A549 (cell line): ENCODE results near the gene C1orf87. TPM values are rescaled to one million over a fixed set of nuclear protein-coding genes. Genes with fewer than 3 reads are reported as not detected.

ENCODE experiments used
- ATAC-seq, 2 experiments: fragments of 200-7000 bp in 1 of 2; fragments of >200 bp in 1 of 2; cut with Nextera tagmentation in 1 of 2; cut with Tn5 transposase in 1 of 2; 3 replicates each; pipeline versions ENCODE4 v1.8.0 to v1.9.1; 2018 to 2020; ENCODE audit warnings: mild to moderate bottlenecking in 1 of 2, moderate library complexity in 1 of 2
- CTCF ChIA-PET: fragments of 300-600 bp; sonication (Branson Sonifier 250); formaldehyde crosslinking; extraction: SDS; loops from one replicate; lab custom pipeline; 2021; ENCODE audit warnings: antibody characterized with exemption, inconsistent platforms; lab: Yijun Ruan, JAX
- POLR2A ChIA-PET: fragments of 350-600 bp; formaldehyde crosslinking; extraction: SDS; loops from one replicate; lab custom pipeline; 2021; ENCODE audit warnings: antibody characterized with exemption, inconsistent platforms; lab: Yijun Ruan, JAX
- DNase-seq, 2 experiments: peaks; one replicate each; pipeline versions ENCODE4 v3.0.0 to v3.0.0-alpha.2; 2011 to 2016; ENCODE audit warnings: low read depth in 1 of 2, low spot score in 1 of 2
- FAIRE-seq: peaks from 2 replicates; lab custom pipeline; 2011; peaks lifted over from hg19 to GRCh38; lab: Jason Lieb, UNC
- H3K27ac ChIP-seq, 2 experiments: fragments of >200 bp; sonication (Bioruptor Twin); formaldehyde crosslinking; 3 replicates each; pipeline ENCODE4 v1.5.1; 2016 to 2017
- H3K4me1 ChIP-seq: fragments of >200 bp; sonication (Bioruptor Twin); formaldehyde crosslinking; 3 replicates; pipeline ENCODE4 v1.6.1; 2016
- H3K4me2 ChIP-seq: fragments of >200 bp; sonication (Bioruptor Twin); formaldehyde crosslinking; 3 replicates; pipeline ENCODE4 v1.6.1; 2016
- H3K4me3 ChIP-seq: fragments of >200 bp; sonication (Bioruptor Twin); formaldehyde crosslinking; 3 replicates; pipeline ENCODE4 v1.5.1; 2016
- H3K9me3 ChIP-seq: fragments of >200 bp; sonication (Bioruptor Twin); formaldehyde crosslinking; 3 replicates; pipeline ENCODE4 v1.6.1; 2016
- CBX8 ChIP-seq: fragments of 200-600 bp; sonication (generic); IDR thresholded peaks from 2 replicates; pipeline ENCODE4 v1.6.1; 2016
- CEBPB ChIP-seq, 2 experiments: fragments of >200 bp in 1 of 2; sonication (Bioruptor Twin) in 1 of 2; formaldehyde crosslinking in 1 of 2; IDR thresholded peaks; 2 replicates each; pipeline ENCODE4 v1.6.1; 2012 to 2016
- CHD2 ChIP-seq: fragments of 150-350 bp; IDR thresholded peaks from 2 replicates; pipeline ENCODE4 v1.6.1; 2014; ENCODE audit warnings: low read length; ENCODE audit not compliant: partially characterized antibody
- CHD4 ChIP-seq: fragments of 200-600 bp; sonication (generic); IDR thresholded peaks from 2 replicates; pipeline ENCODE4 v1.6.1; 2016; ENCODE audit warnings: antibody characterized with exemption, mild to moderate bottlenecking, borderline replicate concordance
- EHMT2 ChIP-seq: fragments of 200-600 bp; sonication (generic); IDR thresholded peaks from 2 replicates; pipeline ENCODE4 v1.6.1; 2016; ENCODE audit warnings: antibody characterized with exemption, low read depth, mild to moderate bottlenecking, moderate library complexity
- EP300 ChIP-seq, 2 experiments: fragments of >200 bp; sonication (Bioruptor Twin); formaldehyde crosslinking; IDR thresholded peaks; 2 replicates in 1 of 2; 3 replicates in 1 of 2; pipeline ENCODE4 v1.6.1; 2016 to 2017
- ESRRA ChIP-seq: fragments of 150-350 bp; IDR thresholded peaks from 2 replicates; pipeline ENCODE4 v1.6.1; 2014; ENCODE audit warnings: mild to moderate bottlenecking, low read length, borderline replicate concordance
- FOSB ChIP-seq: fragments of 250-450 bp; sonication (Bioruptor Pico); IDR thresholded peaks from 2 replicates; pipeline ENCODE4 v1.5.0; 2020; ENCODE audit warnings: mild to moderate bottlenecking, moderate library complexity
- FOXS1 ChIP-seq: fragments of 250-450 bp; sonication (Bioruptor Pico); IDR thresholded peaks from 2 replicates; pipeline ENCODE4 v1.5.0; 2020; ENCODE audit warnings: mild to moderate bottlenecking, moderate library complexity
- GATA3 ChIP-seq: IDR thresholded peaks from 2 replicates; pipeline ENCODE4 v1.6.1; 2012; ENCODE audit warnings: borderline replicate concordance
- HOXA7 ChIP-seq: fragments of 250-450 bp; sonication (Bioruptor Pico); IDR thresholded peaks from 2 replicates; pipeline ENCODE4 v1.5.0; 2020; ENCODE audit warnings: mild to moderate bottlenecking, moderate library complexity
- HOXB13 ChIP-seq: fragments of 250-450 bp; sonication (Bioruptor Pico); IDR thresholded peaks from 2 replicates; pipeline ENCODE4 v1.5.0; 2020; ENCODE audit warnings: low read depth, mild to moderate bottlenecking, moderate library complexity
- KDM1A ChIP-seq: fragments of 200-600 bp; sonication (generic); IDR thresholded peaks from 2 replicates; pipeline ENCODE4 v1.6.1; 2016; ENCODE audit warnings: low read depth, mild to moderate bottlenecking
- MAFK ChIP-seq: fragments of 450-650 bp; IDR thresholded peaks from 2 replicates; pipeline ENCODE4 v1.6.1; 2014; ENCODE audit not compliant: partially characterized antibody
- NPAS2 ChIP-seq: fragments of 250-450 bp; sonication (Bioruptor Pico); IDR thresholded peaks from 2 replicates; pipeline ENCODE4 v1.8.0; 2022; ENCODE audit warnings: mild to moderate bottlenecking, moderate library complexity, borderline replicate concordance
- PHF8 ChIP-seq: fragments of 200-600 bp; sonication (generic); IDR thresholded peaks from 2 replicates; pipeline ENCODE4 v1.6.1; 2016; ENCODE audit warnings: low read depth, mild to moderate bottlenecking, antibody characterized with exemption, moderate library complexity, borderline replicate concordance
- RNF2 ChIP-seq: fragments of 200-600 bp; sonication (generic); IDR thresholded peaks from 2 replicates; pipeline ENCODE4 v1.6.1; 2016; ENCODE audit warnings: low read depth, mild to moderate bottlenecking, antibody characterized with exemption, moderate library complexity, borderline replicate concordance
- ZNF302 ChIP-seq: fragments of 250-450 bp; sonication (Bioruptor Pico); IDR thresholded peaks from 2 replicates; pipeline ENCODE4 v1.9.0; 2021; ENCODE audit warnings: inconsistent platforms, mild to moderate bottlenecking, moderate library complexity
- ZSCAN20 ChIP-seq: fragments of 250-450 bp; sonication (Bioruptor Pico); IDR thresholded peaks from 2 replicates; pipeline ENCODE4 v1.8.0; 2022; ENCODE audit warnings: mild to moderate bottlenecking, moderate library complexity
- WGBS: methylation state at CpG from one replicate; pipeline ENCODE4 v1.1.6; 2017; ENCODE audit errors: missing lambda C conversion rate; 5-methylcytosine and 5-hydroxymethylcytosine counted together
- polyA plus RNA-seq, 4 experiments: library from polyadenylated mRNA; depleted of rRNA in 3 of 4; stranded (reverse); fragments of >200 nt; fragmentation: RNase III in 1 of 4; extraction: RNeasy Plus Mini Kit Qiagen cat#74134 plus additional on column Dnase treatment in 1 of 4; gene quantifications; 2 replicates in 3 of 4; 3 replicates in 1 of 4; pipeline ENCODE4 v1.2.3, GENCODE V29; 2011 to 2017
- TF ChIP-seq, protein P1 (sequence below): fragments of 250-450 bp; sonication (Bioruptor Pico); IDR thresholded peaks from 2 replicates; pipeline ENCODE4 v1.5.0; 2021; ENCODE audit warnings: mild to moderate bottlenecking, moderate library complexity, borderline replicate concordance
- TF ChIP-seq, protein P2 (sequence below): fragments of >200 bp; sonication (Bioruptor Twin); formaldehyde crosslinking; IDR thresholded peaks from 3 replicates; pipeline ENCODE4 v1.5.1; 2016
- TF ChIP-seq, protein P3 (sequence below): IDR thresholded peaks from 2 replicates; pipeline ENCODE4 v1.6.1; 2012
- TF ChIP-seq, protein P4 (sequence below): IDR thresholded peaks from 2 replicates; pipeline ENCODE4 v1.6.1; 2012; ENCODE audit warnings: low read depth, borderline replicate concordance

The C1orf87 gene
- polyA plus RNA-seq, 2 of the 4 experiments (the other 2 are of a cell fraction), result not detected

DNA sequence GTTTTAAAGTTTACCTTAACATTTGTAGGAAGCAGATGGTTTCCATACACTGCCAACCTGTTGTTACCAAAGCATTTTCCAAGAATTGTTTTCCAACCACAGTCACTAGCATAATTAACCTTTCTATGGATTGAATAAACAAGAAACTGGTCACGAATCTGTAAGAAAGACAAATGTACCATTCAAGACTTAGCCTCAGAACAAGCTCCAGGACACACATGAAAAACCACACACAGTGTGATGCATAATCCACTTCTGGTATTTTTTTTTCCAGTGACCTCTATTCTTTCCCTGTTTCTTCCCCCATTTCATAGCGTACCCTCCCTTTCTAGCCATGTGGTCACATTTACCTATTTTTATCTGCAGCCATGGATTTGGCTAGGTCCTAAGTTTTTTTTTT, 29.6 kb upstream of the C1orf87 start:
- DNase-seq (no peak), FAIRE-seq (no peak), ATAC-seq (no peak)
- WGBS, result 2% methylated on average over 2 of the region's 2 CpGs
- Histone ChIP-seq H3K4me2 (no peak overlapping the region), H3K4me1 (no peaks in the 10 kb centered on the region), H3K4me3 (no peak overlapping the region), H3K9me3 (no peaks in the 10 kb centered on the region), H3K27ac (no peak overlapping the region)
- ChIA-PET CTCF (no interaction called here), POLR2A (no interaction called here)
- TF ChIP-seq GATA3, result no peak
- no peak for TF ChIP-seq ZNF302 (CRISPR knock-in tag)
- TF ChIP-seq, protein P1, sequence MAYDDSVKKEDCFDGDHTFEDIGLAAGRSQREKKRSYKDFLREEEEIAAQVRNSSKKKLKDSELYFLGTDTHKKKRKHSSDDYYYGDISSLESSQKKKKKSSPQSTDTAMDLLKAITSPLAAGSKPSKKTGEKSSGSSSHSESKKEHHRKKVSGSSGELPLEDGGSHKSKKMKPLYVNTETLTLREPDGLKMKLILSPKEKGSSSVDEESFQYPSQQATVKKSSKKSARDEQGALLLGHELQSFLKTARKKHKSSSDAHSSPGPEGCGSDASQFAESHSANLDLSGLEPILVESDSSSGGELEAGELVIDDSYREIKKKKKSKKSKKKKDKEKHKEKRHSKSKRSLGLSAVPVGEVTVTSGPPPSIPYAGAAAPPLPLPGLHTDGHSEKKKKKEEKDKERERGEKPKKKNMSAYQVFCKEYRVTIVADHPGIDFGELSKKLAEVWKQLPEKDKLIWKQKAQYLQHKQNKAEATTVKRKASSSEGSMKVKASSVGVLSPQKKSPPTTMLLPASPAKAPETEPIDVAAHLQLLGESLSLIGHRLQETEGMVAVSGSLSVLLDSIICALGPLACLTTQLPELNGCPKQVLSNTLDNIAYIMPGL, result no peak
- no peak for TF ChIP-seq FOSB
- TF ChIP-seq, protein P2, sequence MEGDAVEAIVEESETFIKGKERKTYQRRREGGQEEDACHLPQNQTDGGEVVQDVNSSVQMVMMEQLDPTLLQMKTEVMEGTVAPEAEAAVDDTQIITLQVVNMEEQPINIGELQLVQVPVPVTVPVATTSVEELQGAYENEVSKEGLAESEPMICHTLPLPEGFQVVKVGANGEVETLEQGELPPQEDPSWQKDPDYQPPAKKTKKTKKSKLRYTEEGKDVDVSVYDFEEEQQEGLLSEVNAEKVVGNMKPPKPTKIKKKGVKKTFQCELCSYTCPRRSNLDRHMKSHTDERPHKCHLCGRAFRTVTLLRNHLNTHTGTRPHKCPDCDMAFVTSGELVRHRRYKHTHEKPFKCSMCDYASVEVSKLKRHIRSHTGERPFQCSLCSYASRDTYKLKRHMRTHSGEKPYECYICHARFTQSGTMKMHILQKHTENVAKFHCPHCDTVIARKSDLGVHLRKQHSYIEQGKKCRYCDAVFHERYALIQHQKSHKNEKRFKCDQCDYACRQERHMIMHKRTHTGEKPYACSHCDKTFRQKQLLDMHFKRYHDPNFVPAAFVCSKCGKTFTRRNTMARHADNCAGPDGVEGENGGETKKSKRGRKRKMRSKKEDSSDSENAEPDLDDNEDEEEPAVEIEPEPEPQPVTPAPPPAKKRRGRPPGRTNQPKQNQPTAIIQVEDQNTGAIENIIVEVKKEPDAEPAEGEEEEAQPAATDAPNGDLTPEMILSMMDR, result no peak
- TF ChIP-seq CBX8, result no peak
- TF ChIP-seq ESRRA, result no peak
- no peak for TF ChIP-seq EHMT2
- TF ChIP-seq FOXS1 (CRISPR knock-in tag), result no peak
- no peak for TF ChIP-seq CHD2
- no peak for TF ChIP-seq RNF2
- no peak for TF ChIP-seq NPAS2 (CRISPR knock-in tag)

DNA sequence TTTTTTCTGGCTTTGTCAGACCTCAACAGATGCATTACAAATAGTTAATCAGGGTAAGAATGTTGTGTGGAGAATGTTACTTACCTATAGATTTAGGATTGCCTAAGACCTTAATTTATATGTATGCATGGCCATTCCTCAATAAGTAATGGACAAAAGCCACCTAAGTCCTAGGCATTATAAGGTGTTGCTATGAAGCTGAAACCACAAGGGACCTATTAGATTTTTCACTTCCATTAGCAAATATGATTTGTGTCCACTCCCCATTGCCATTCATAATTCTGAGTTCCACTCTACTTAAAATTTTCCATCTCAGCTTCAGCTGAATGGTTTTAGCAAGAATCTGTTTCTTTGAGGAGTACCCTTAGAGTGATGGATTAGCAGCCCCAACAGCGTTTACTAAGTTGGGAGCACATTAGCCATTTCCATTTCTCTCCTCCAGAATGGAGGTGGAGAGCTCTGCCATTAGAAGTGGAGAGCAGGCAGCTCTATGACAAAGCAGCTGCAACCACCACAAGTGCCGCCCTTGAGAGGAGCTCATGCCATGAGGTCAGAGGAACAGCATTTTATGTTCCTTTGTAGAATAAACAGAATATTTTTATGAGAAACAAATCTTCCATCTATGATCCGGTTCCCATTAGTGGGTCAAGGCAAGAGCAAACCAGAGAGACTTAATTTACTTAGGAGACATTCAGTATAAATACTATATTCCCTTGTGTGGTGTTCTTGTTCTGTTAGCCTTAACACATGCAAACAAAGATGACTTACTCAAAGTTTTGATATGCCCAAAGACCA, 28.9 kb upstream of the C1orf87 start:
- CTCF ChIA-PET, result no interaction called here
- TF ChIP-seq HOXA7 (CRISPR knock-in tag) (no peak), PHF8 (no peak), HOXB13 (CRISPR knock-in tag) (no peak), KDM1A (no peak), MAFK (no peak), CHD4 (no peak), CEBPB (IDR thresholded peaks at IDR 0.05) (no peak), EP300 (IDR thresholded peaks at IDR 0.05) (no peak)
- TF ChIP-seq, protein P3, sequence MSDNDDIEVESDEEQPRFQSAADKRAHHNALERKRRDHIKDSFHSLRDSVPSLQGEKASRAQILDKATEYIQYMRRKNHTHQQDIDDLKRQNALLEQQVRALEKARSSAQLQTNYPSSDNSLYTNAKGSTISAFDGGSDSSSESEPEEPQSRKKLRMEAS, result no peak
- no peak overlapping the region for H3K4me2 ChIP-seq
- 17% methylated on average over 3 of the region's 3 CpGs for WGBS
- no peak for DNase-seq
- H3K4me1 ChIP-seq, result no peaks in the 10 kb centered on the region
- no peak overlapping the region for H3K4me3 ChIP-seq
- ATAC-seq, result no peak
- no peaks in the 10 kb centered on the region for H3K9me3 ChIP-seq
- FAIRE-seq, result no peak
- no peak overlapping the region for H3K27ac ChIP-seq
- POLR2A ChIA-PET, result no interaction called here

DNA sequence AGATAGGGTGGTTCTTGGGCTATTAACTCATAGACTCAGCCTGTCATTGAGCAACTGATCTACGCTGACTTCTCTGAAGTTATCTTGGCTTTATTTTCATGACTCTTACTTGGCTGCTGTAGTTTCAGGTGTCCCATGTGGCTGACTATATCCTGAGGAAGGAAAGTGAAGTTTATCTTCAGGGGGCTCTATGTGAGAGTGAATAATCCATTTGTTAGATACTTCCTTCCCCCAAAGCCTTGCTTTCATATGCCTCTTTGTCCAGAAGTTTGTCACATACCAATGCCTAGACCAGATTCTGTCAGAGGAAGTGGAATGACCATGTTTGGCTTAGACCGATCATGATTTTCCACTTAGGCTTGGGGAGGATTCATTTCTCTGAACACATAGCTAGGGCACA, 27.9 kb upstream of the C1orf87 start:
- DNase-seq (no peak), ATAC-seq (no peak), FAIRE-seq (no peak)
- Histone ChIP-seq H3K4me2 (no peak overlapping the region), H3K9me3 (no peaks in the 10 kb centered on the region), H3K27ac (no peak overlapping the region), H3K4me3 (no peak overlapping the region), H3K4me1 (no peaks in the 10 kb centered on the region)
- POLR2A ChIA-PET, result no interaction called here
- 20% methylated on average over 2 of the region's 2 CpGs for WGBS
- TF ChIP-seq, protein P2, result no peak
- TF ChIP-seq ZSCAN20 (CRISPR knock-in tag) (no peak), FOXS1 (CRISPR knock-in tag) (no peak)
- TF ChIP-seq, protein P4, sequence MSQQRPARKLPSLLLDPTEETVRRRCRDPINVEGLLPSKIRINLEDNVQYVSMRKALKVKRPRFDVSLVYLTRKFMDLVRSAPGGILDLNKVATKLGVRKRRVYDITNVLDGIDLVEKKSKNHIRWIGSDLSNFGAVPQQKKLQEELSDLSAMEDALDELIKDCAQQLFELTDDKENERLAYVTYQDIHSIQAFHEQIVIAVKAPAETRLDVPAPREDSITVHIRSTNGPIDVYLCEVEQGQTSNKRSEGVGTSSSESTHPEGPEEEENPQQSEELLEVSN, result no peak
- CTCF ChIA-PET, result no interaction called here
